GM21423 (cell line): Measurements from ENCODE around the gene SLC29A3.

ENCODE experiments used
- ATAC-seq: cut with Tn5 transposase; IDR thresholded peaks from one replicate; pipeline ENCODE4 v1.9.1; 2021; ENCODE audit warnings: mild to moderate bottlenecking, moderate library complexity; ENCODE audit not compliant: unreplicated experiment

Gene SLC29A3

GRCh38 chr10:71317739-71318138, 1.3 kb upstream of the SLC29A3 start:
- ATAC-seq, result no peak

- no peak for ATAC-seq
Measured at GRCh38 chr10:71319800-71320392, 837 bp downstream of the SLC29A3 start.

DNA sequence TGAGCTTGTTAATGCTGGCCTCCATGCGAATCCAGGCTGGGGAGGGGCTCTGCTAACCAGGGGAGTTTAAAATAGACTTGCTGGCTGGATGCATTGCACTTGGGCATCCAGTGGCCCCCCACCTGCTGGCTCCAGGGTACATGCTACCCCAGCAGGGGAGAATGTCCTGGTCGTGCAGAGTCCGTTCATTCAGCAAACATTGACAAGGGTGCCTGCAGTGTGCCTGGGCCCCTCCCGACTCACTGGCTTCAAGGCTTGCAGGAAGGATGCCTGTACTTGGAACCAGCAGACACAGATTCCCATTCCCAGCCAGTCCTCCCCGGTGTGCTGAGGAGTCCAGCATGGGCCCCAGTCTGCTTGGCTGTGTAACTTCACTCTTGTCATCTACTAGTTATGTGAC, 1.5 kb downstream of the SLC29A3 start:
- no peak for ATAC-seq

DNA sequence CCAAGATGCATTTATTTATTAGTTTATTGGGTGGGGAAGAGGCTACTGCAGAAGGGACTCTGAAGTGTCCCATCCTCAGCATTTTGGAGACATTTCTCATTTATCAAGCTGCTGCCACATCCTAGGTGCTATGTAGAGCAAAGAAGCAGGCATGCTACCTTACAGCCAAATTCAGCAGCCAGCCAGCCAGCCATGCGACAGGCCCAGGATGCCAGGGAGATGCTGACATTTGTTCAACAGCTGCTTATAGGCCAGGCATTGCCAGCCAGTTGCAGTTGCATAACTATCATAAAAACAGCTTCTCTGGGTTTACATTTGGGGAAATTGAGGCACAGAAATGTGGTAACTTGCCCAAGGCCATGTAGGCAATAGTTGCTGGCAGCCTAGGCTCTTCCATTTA, 2.3 kb downstream of the SLC29A3 start:
- no peak for ATAC-seq

DNA sequence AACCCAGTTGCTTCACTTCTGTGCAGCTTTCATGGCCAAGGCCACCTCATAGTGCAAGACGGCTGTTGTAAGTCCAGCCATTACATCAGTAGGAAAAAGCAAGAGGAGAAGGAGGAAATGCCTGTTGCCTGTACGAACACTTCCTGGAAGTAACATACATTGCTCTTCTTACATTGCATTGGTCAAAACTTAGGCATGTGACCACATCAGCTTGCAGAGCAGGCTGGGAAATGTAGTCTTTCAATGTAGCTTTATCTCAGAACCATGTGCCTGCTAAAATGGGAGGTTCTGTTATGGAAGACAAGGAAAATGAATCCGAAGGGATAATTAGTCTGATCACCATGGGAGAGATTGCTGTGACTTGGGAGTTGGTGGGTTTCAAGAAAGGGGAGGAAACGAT, 4.3 kb downstream of the SLC29A3 start:
- ATAC-seq, result no peak

DNA sequence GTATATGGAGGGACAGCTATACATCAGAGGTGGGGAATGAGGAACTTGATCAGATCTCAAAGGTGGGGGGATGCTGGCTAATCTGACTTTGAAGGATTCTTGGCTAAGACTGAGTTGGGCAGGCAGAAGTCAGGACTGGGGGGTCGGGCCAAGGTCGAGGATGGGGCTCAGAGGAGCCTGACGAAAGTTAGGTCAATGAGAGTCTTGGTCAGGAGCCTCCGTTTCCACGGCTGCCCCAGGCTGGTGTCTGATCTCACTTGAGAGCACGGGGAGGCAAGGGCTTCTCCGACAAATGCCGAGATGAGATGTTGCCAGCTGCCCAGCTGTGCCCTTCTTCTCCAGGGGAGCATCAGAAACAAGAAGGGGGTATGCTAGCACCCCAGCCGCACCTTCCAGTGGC, 5.7 kb downstream of the SLC29A3 start:
- no peak for ATAC-seq

- ATAC-seq, result no peak
Measured at GRCh38 chr10:71325267-71325666, 6.2 kb downstream of the SLC29A3 start.

DNA sequence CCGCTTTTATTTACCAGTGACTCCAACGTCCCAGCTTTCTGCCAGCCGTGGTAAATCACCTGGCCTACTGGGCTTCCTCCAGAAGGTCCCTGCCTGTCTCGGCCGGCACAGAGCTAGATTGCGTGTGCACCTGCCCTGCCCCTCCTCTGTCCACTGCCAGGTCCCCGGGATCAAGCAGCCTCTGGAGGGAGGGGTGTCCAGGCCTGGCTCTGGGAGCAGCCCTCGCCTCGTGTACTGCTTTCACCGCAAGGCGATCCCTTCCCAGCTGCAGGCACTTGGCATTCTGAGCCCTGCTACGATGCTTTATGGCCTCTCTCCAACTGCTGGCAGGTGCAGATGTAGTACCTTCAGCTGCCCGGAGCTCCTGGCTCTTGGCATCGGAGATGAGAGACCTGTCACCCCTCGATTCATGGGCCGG, 7.4 kb downstream of the SLC29A3 start:
- no peak for ATAC-seq

DNA sequence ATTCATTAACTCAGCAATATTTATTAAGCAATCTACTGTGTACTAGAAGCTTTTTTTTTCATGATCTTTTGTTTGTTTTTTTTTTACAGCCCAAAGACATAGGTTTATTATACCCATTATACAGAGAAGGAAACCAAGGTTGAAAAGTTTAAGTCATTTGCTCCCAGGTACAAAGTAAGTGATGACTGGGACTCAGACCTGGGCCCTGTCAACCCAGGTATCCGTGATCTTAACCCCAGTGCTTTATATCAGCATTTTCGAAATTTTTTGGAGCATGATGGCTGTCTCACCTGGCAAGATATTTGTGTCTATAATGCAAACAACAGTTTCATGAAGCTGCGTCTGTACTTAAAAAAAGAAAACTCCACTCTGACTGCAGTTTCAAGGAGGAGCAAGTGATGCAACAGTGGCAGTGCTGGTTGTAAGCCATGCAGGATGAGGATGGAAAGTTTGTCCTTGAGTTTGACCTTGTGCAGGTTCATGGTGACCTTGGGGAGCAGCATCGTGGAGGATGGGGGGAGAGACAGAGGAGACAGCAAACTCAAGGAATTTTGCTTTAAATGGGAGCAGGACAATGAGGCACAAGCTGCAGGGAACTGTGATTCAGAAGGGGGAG, 11.8 kb downstream of the SLC29A3 start:
- ATAC-seq, result no peak

GRCh38 chr10:71331736-71332135, 12.7 kb downstream of the SLC29A3 start:
- no peak for ATAC-seq

DNA sequence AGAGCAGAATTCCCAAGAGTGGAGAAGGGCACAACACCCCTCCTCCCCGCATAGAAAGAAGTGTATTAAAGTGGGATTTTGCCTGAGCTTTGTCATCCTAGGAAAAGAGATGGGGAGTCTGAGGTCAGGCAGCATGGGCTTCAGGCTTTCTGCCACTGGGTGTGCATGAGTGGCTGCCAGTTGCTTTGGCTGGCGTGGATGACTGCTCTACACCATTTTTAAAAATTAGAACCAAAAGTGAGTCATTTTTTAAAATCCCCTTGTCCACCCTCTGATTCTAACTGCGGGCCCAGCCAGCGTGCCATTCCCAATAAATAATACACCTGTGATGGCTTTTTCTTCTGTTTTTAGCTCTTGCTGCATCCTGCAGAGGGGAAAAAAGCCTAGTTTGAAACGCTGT, 13.4 kb downstream of the SLC29A3 start:
- ATAC-seq, result no peak

DNA sequence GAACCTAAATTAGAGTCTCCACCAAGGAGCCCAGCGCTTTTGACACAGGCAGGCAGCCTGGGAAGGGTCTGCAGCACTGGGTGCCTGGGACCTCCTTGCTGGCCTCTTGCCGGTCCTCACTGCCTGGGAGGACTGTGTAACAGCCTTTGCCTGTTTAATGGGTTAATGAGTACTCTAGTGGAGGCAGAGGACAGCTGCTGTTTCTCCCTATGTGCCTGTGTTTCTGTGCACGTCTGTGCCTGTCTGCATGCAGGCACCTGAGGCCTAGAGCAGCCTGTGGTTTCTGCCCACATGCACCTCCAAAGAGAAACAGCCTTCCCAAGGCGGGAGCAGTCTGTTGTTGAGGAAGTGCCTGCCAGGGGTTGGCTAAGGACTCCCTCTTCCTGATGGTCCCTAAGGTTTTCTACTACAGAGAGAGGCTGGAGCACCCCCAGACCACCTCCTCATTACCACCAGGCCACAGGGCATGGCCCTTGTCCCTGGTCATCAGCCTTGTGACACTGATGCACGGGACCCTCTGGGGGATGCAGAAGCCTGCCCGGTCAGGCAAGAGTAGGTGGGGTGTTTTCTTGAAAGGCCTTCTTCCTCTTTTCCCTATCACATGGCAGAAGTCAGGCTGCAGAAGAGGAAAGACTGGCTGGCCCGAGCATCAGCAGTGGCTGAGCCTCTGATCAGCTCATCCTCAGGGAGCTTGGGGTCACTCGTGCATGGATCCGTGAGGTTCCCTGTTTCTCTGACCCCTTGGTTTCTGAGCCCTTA, 14.2 kb downstream of the SLC29A3 start:
- ATAC-seq, result no peak

GRCh38 chr10:71334221-71334791, 15.2 kb downstream of the SLC29A3 start:
- no peak for ATAC-seq

GRCh38 chr10:71335173-71335708, 16.2 kb downstream of the SLC29A3 start:
- no peak for ATAC-seq

DNA sequence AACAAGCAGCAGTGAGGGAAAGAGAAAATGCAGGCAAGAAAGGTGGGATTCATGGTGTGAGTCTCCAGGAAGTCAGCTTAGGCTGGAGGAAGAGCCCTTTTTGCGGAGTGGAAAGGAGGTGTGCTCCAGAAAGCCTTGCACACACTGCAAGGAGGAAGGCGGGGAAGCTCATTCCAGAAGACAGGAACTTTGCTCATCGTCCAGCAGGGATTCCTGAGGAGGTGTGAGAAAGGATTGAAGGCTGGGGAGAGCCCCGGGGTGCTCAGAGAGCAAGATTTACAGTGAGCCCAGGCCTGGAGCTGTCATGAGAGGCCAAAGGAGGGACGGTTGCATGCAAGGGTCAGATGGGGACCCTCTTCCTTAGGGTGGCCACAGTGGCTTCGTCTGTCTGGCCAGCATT, 17.6 kb downstream of the SLC29A3 start:
- ATAC-seq, result no peak

- no peak for ATAC-seq
Measured at GRCh38 chr10:71337219-71337701, 18.2 kb downstream of the SLC29A3 start.

DNA sequence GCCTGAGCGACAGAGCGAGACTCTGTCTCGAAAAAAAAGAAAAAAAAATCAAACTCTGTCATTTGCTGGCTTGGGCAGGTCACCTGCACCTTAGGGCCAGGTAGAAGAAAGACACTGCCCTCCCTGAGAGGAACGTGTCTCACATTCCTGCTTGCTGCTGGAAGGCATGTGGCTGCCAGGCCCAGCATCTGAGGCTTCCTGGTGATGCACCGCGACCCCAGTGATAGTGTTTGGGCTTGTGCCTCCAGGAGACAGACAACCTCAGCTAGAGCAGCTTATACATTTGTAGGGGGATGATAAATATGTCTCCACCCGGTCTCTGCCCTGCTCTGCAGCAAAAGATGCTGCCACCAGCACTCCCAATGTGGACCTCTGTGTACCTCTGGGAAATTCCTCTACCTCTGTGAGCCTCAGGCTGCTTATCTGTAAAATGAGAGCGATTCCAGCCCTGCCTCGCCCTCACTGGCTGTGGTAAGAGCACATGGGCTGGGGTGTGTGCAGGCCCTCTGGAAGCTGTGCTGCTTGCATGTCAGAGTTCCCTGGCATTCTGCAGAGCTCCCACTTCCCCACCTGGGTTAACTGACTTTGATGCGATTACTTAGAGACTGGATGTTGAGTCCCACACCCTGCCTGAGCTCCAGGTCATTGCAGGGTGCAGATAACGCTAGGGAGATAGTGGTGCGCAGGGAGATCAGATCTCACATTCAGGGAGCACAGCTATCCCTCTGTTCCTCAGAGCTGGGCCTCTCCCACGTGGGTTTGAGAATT, 19.9 kb downstream of the SLC29A3 start:
- ATAC-seq, result no peak

DNA sequence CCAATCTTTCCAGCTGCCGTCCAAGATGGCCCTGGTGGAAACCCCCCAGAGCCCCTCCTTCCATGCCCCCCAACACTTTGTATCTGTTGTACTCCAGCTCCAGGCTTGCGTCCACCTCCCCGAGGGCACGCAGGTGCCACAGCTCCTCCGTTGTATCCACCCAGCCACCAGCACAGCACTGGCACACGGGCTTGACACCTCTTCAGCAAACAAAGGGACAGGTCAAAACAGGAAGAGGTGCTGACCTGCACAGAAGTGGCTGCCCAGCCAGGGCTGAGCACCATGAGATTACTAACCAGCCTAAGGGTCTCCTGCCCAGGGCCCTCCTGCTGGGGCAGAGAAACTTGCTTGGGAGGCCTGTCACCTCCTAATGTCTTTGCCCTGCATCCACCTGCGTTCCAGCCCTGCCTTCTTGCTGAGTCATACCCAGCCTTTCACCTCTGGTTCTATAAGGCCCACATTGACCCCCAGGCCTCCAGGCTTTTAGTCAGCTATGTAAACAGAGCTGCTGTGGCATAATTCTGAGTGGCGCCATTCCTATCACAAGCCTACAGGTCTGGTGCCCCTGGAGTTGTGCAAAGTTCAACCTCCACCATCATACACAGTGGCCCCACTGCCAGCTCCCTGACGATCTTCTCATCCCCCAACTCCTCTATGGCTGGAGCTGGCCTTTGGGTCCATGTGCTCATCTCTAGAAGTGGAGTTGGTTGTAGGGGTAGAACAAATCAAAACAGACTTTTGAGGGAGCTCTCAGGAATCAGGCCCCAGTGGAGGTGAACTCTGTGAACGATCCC, 20.9 kb downstream of the SLC29A3 start:
- ATAC-seq, result no peak

- no peak for ATAC-seq
Measured at GRCh38 chr10:71342573-71343391, 23.7 kb downstream of the SLC29A3 start.
